GM03348 (cell line): ENCODE results near the gene TDRD10.
A peak's percentile ranks its signal among the peaks of the same experiment; 100 is the strongest.
"Not testable (repeated sequence)": the region's sequence is repeated elsewhere in the genome, so short reads cannot be mapped to it uniquely, and the experiment has no call there.

Experiments
- DNase-seq: peaks from one replicate; pipeline ENCODE4 v3.0.0; 2012; ENCODE audit warnings: low spot score

TDRD10 gene

GRCh38 chr1:154479764-154480421 is 22.1 kb upstream of the TDRD10 start:
- peak; percentile 89 for DNase-seq

- no peak for DNase-seq
Measured at GRCh38 chr1:154481053-154481452, 21.0 kb upstream of the TDRD10 start.

- no peak for DNase-seq
Measured at GRCh38 chr1:154483941-154484803, 17.8 kb upstream of the TDRD10 start.

- no peak for DNase-seq
Measured at GRCh38 chr1:154485106-154485505, 16.9 kb upstream of the TDRD10 start.

- no peak for DNase-seq
Measured at GRCh38 chr1:154485910-154486496, 16.0 kb upstream of the TDRD10 start.

GRCh38 chr1:154486756-154487155 is 15.3 kb upstream of the TDRD10 start:
- not testable (repeated sequence) for DNase-seq

- no peak for DNase-seq
Measured at GRCh38 chr1:154488922-154489321, 13.1 kb upstream of the TDRD10 start.

- DNase-seq: no peak
Measured at GRCh38 chr1:154489695-154490274, 12.2 kb upstream of the TDRD10 start.

GRCh38 chr1:154490317-154490716 is 11.7 kb upstream of the TDRD10 start:
- no peak for DNase-seq

GRCh38 chr1:154492115-154492514 is 9.9 kb upstream of the TDRD10 start:
- no peak for DNase-seq

- DNase-seq: no peak
Measured at GRCh38 chr1:154493276-154493675, 8.7 kb upstream of the TDRD10 start.

- DNase-seq: no peak
Measured at GRCh38 chr1:154495496-154496273, 6.3 kb upstream of the TDRD10 start.

- no peak for DNase-seq
Measured at GRCh38 chr1:154496383-154496782, 5.6 kb upstream of the TDRD10 start.

GRCh38 chr1:154497026-154497806 is 4.8 kb upstream of the TDRD10 start:
- no peak for DNase-seq

- no peak for DNase-seq
Measured at GRCh38 chr1:154499446-154499845, 2.6 kb upstream of the TDRD10 start.

- no peak for DNase-seq
Measured at GRCh38 chr1:154500533-154500932, 1.5 kb upstream of the TDRD10 start.

- peak; percentile 41 for DNase-seq
Measured at GRCh38 chr1:154501423-154502065, 475 bp upstream of the TDRD10 start.

GRCh38 chr1:154502744-154503115 is 711 bp downstream of the TDRD10 start:
- DNase-seq: no peak

GRCh38 chr1:154503898-154504297 is 1.9 kb downstream of the TDRD10 start:
- DNase-seq: no peak

GRCh38 chr1:154512760-154513159 is 10.7 kb downstream of the TDRD10 start:
- no peak for DNase-seq
